Ascending aorta (tissue), 2 donors: Measurements from ENCODE around the gene SLC19A1. TPM values are rescaled to one million over a fixed set of nuclear protein-coding genes. Genes with fewer than 3 reads are reported as not detected.
"Not testable (repeated sequence)": the region's sequence is repeated elsewhere in the genome, so short reads cannot be mapped to it uniquely, and the experiment has no call there.

Experiments
- DNase-seq, 2 donors: peaks; one replicate each; pipeline ENCODE4 v3.0.0-alpha.2; 2019; ENCODE audit warnings: low spot score in 2 of 2
- H3K27ac ChIP-seq, 2 donors: fragments of 200-600 bp; sonication (generic); one replicate each; pipeline ENCODE4 v1.5.1; 2016 to 2017; ENCODE audit warnings: mild to moderate bottlenecking in 1 of 2
- H3K27me3 ChIP-seq: fragments of 200-600 bp; sonication (generic); one replicate; pipeline ENCODE4 v1.5.1; 2017
- H3K36me3 ChIP-seq, 2 donors: fragments of 200-600 bp; sonication (generic); one replicate each; pipeline ENCODE4 v1.5.1; 2016
- H3K4me1 ChIP-seq, 2 donors: fragments of 200-600 bp; sonication (generic); one replicate each; pipeline ENCODE4 v1.5.1; 2016 to 2017; ENCODE audit warnings: mild to moderate bottlenecking in 1 of 2
- H3K4me3 ChIP-seq, 2 donors: fragments of 200-600 bp; sonication (generic); one replicate each; pipeline ENCODE4 v1.5.1; 2016 to 2017; ENCODE audit warnings: mild to moderate bottlenecking in 1 of 2
- H3K9me3 ChIP-seq, 2 donors: fragments of 200-600 bp; sonication (generic); one replicate each; pipeline ENCODE4 v1.5.1; 2016
- intact Hi-C: fragments of 100-400 bp; cut with DNase I; formaldehyde crosslinking; loops from one replicate; pipeline ENCODE4 v1.15.1; 2023
- total RNA-seq: library from RNA; depleted of rRNA; stranded (reverse); fragments of >200 nt; gene quantifications from one replicate; pipeline ENCODE4 v1.1.0, GENCODE V29; 2016
- TF ChIP-seq, protein P1 (sequence below), 3 experiments: fragments of 200-600 bp in 2 of 3; fragments of 450-650 bp in 1 of 3; sonication (generic) in 2 of 3; IDR thresholded peaks; one replicate each; pipeline ENCODE4 v1.5.1; 2016 to 2019; ENCODE audit warnings: antibody characterized with exemption in 3 of 3, mild to moderate bottlenecking in 1 of 3, moderate library complexity in 1 of 3

SLC19A1 gene
- total RNA-seq, 1 donor from 2014 or later: 8.4 TPM

DNA sequence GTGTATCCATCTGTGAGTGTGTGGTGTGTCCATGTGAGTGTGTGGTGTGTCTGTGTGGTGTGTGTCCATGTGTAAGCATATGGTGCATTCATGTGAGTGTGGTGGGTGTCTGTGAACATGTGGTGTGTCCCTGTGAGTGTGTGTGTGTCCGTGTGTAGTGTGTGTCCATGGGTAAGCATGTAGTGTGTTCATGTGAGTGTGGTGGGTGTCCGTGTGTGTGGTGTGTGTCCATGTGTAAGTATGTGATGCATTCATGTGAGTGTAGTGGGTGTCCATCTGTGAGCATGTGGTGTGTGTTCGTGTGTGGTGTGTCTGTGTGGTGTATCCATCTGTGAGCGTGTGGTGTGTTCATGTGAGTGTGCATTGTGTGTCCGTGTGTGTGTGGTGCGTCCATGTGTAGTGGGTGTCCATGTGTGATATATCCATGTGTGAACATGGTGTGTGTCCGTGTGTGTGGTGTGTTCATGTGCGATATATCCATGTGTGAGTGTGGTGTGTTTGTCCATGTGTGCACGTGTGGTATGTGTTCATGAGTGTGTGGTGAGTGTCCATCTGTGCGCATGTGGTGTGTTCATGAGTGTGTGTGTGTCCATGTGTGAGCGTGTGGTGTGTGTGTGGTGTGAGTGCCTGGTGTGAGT lies 12.3 kb downstream of the SLC19A1 start:
- H3K4me1 ChIP-seq: no peaks in the 10 kb centered on the region
- peak in 1 of 2 donors; percentile 19 for DNase-seq
- no peaks in the 10 kb centered on the region for H3K36me3 ChIP-seq
- no peaks in the 10 kb centered on the region for H3K27me3 ChIP-seq
- intact Hi-C loops: no loop called here
- H3K9me3 ChIP-seq: no peaks in the 10 kb centered on the region
- TF ChIP-seq, protein P1, sequence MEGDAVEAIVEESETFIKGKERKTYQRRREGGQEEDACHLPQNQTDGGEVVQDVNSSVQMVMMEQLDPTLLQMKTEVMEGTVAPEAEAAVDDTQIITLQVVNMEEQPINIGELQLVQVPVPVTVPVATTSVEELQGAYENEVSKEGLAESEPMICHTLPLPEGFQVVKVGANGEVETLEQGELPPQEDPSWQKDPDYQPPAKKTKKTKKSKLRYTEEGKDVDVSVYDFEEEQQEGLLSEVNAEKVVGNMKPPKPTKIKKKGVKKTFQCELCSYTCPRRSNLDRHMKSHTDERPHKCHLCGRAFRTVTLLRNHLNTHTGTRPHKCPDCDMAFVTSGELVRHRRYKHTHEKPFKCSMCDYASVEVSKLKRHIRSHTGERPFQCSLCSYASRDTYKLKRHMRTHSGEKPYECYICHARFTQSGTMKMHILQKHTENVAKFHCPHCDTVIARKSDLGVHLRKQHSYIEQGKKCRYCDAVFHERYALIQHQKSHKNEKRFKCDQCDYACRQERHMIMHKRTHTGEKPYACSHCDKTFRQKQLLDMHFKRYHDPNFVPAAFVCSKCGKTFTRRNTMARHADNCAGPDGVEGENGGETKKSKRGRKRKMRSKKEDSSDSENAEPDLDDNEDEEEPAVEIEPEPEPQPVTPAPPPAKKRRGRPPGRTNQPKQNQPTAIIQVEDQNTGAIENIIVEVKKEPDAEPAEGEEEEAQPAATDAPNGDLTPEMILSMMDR (IDR thresholded peaks at IDR 0.05): no peak
- no peak overlapping the region for H3K27ac ChIP-seq
- H3K4me3 ChIP-seq: no peak overlapping the region

DNA sequence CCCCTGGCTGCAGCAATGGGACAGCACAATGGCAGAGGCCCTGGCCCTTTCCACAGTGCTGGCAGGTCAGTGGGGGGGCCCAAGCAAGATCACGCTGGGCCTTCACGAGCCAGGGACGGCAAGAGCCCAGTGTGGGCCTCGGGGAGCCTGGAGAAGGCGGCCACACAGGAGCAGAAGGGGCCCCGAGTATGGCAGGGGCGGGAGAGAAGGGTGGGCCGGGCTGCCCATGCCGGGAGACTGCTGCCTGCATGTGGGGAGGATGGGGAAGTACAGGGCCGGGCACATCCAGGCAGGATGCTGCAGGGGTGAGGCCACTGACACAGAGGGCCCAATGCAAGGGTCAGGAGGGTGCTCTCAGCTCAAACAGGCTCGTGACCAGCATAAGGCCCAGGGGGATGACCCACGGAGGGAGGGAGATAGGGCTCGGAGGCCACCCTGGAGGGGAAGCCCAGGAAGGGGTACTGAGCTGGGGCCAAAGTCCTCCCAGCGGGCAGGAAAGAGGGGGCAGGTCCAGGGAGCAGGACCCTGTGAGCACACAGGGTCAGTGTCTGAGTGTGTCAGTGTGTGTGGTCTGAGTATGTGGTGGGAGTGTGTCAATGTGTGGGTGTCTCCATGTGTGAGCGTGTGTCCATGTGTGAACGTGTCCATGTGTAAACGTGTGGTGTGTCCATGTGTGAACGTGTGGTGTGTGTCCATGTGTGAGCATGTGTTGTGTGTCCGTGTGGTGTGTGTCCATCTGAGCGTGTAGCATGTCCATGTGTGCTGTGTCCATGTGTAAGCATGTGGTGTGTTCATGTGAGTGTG lies 13.1 kb downstream of the SLC19A1 start:
- TF ChIP-seq, protein P1 (IDR thresholded peaks at IDR 0.05): no peak
- peak in 1 of 2 donors; percentile 49 for DNase-seq
- Histone ChIP-seq H3K4me1 (no peaks in the 10 kb centered on the region), H3K9me3 (no peaks in the 10 kb centered on the region), H3K27me3 (no peaks in the 10 kb centered on the region), H3K36me3 (no peaks in the 10 kb centered on the region), H3K27ac (no peak overlapping the region), H3K4me3 (no peak overlapping the region)
- intact Hi-C loops: no loop called here

DNA sequence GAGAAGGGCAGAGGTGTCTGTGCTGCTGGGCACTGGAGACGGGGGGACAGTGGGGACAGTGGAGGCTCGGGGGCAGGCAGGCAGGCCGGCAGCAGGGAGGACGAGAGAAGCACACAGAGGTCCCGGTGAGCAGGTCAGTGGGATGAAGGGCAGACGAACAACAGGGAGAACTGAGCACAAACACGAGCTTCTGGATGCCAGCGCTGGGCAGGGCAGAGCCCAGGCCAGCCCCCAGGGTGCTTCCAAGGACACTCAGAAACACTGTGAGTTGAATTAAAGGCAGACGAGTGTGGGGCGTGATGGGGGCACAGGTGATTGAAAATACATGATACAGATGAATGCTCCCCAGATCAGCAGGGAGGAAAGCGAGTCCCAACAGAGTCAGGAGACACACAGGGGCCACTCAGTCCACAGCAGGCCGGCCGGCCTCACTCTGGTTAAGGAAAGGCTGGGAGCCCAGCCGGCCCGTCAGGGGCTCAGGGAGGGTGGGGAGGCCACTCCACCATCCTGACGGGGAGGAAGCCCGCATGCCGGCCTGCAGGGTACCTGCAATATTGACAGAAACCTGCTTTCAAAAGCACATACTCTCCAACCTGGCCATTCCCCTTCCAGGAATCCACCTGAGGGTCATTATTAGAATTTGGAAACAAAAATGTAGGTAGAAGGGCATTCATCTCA lies 14.1 kb downstream of the SLC19A1 start:
- intact Hi-C loops: no loop called here
- H3K9me3 ChIP-seq: no peaks in the 10 kb centered on the region
- no peaks in the 10 kb centered on the region for H3K27me3 ChIP-seq
- DNase-seq: peak in 1 of 2 donors; percentile 39
- H3K4me1 ChIP-seq: no peaks in the 10 kb centered on the region
- no peak overlapping the region for H3K4me3 ChIP-seq
- TF ChIP-seq, protein P1 (IDR thresholded peaks at IDR 0.05): no peak
- H3K36me3 ChIP-seq: no peaks in the 10 kb centered on the region
- no peak overlapping the region for H3K27ac ChIP-seq

DNA sequence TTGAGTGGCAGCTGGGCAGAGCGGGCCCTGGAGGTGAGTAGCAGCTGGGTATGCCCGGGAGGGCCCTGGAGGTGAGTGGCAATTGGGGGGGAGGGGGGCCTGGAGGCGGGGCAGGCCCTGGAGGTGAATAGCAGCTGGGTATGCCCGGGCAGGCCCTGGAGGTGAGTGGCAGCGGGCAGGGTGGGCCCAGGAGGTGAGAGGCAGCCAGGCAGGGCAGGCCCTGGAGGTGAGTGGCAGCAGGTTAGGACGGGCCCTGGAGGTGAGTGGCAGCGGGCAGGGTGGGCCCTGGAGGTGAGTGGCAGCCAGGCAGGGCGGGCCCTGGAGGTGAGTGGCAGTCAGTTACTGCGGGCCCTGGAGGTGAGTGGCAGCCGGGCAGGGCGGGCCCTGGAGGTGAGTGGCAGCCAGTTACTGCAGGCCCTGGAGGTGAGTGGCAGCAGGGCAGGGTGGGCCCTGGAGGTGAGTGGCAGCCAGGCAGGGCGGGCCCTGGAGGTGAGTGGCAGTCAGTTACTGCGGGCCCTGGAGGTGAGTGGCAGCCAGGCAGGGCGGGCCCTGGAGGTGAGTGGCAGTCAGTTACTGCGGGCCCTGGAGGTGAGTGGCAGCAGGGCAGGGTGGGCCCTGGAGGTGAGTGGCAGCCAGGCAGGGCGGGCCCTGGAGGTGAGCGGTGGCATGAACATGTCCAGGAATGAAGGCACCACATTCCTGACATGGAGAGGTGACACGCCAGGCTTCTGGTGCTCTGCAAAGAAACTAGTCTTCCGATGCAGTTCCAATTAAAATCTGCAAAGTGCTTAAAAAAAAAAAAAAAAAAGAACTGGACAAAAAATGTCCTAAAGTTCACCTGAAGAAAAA lies 14.9 kb downstream of the SLC19A1 start:
- intact Hi-C loops, H3K4me1 ChIP-seq, H3K36me3 ChIP-seq, H3K9me3 ChIP-seq, H3K27me3 ChIP-seq, H3K4me3 ChIP-seq, H3K27ac ChIP-seq: not testable (repeated sequence)
- peak in 1 of 2 donors; percentile 53 for DNase-seq

DNA sequence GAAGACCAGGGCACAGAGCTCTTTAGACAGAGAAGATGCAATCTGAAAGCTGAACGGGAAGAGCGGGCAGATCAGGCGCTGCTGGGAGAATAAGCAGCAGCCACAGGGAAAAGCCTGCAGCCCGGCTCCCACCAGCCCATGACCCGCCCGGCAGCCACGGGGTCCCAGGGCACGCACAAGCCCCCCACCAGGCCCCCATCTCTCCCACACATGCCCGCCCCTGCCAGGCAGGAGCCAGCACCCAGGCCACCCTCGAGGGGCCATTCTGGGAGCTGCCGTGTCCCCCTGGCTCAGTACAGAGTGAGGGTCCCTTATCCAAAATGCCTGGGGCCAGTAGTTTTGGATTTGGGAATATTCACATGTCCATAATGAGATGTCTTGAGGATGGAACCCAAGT lies 16.3 kb downstream of the SLC19A1 start:
- peaks cover 7 to 10% of the 10 kb centered on the region in 2 donors for H3K9me3 ChIP-seq
- intact Hi-C loops: no loop called here
- H3K4me1 ChIP-seq: no peaks in the 10 kb centered on the region
- no peak overlapping the region for H3K27ac ChIP-seq
- no peaks in the 10 kb centered on the region for H3K27me3 ChIP-seq
- H3K4me3 ChIP-seq: no peak overlapping the region
- H3K36me3 ChIP-seq: no peaks in the 10 kb centered on the region
- TF ChIP-seq, protein P1 (IDR thresholded peaks at IDR 0.05): no peak
- DNase-seq: peak in 1 of 2 donors; percentile 33
